Fibroblast of mammary gland (primary cell): ENCODE measurements around the gene LRRC61.

ENCODE experiments used
- DNase-seq: peaks from one replicate; pipeline ENCODE4 v3.0.0-alpha.2; 2010; ENCODE audit warnings: low read depth
- H3K4me3 ChIP-seq: 2 replicates; pipeline ENCODE4 v1.5.1; 2011; ENCODE audit warnings: low read depth, mild to moderate bottlenecking, low read length, moderate library complexity; ENCODE audit not compliant: control insufficient read depth
- CTCF ChIP-seq: conservative IDR thresholded peaks from 2 replicates; pipeline ENCODE4 v1.5.1; 2011; ENCODE audit warnings: low read depth, low read length, inconsistent platforms; ENCODE audit not compliant: control insufficient read depth, insufficient read depth

The LRRC61 gene

GRCh38 chr7:150338166-150338829 lies 15.1 kb downstream of the LRRC61 start:
- TF ChIP-seq CTCF, result no peak
- H3K4me3 ChIP-seq, result no peak overlapping the region
- no peak for DNase-seq

GRCh38 chr7:150339409-150339809 lies 16.3 kb downstream of the LRRC61 start:
- no peak for TF ChIP-seq CTCF
- DNase-seq, result no peak
- no peak overlapping the region for H3K4me3 ChIP-seq

- no peak overlapping the region for H3K4me3 ChIP-seq
- TF ChIP-seq CTCF, result no peak
- peak; percentile 11 for DNase-seq
These were observed 17.0 kb downstream of the LRRC61 start for GRCh38 chr7:150340024-150340749.

GRCh38 chr7:150340875-150341262 lies 17.7 kb downstream of the LRRC61 start:
- no peak overlapping the region for H3K4me3 ChIP-seq
- DNase-seq, result no peak

GRCh38 chr7:150341263-150342120 lies 18.3 kb downstream of the LRRC61 start, which contains the start of gene RARRES2:
RARRES2 (minus strand) TSS chr7:150341629; CDS start chr7:150340609, 1,020 bp downstream.
- DNase-seq, result no peak
- TF ChIP-seq CTCF, result no peak
- no peak within 1 kb of the TSS for H3K4me3 ChIP-seq

More at GRCh38 chr7:150340875-150341262, 17.7 kb downstream of the LRRC61 start:
- TF ChIP-seq CTCF, result no peak

GRCh38 chr7:150342121-150342408 lies 18.9 kb downstream of the LRRC61 start:
- no peak for DNase-seq
- TF ChIP-seq CTCF, result no peak
- H3K4me3 ChIP-seq, result no peak overlapping the region
